ENCODE results near the gene ZFYVE9. TPM values are rescaled to one million over a fixed set of nuclear protein-coding genes. Genes with fewer than 3 reads are reported as not detected.
A peak's percentile ranks its signal among the peaks of the same experiment; 100 is the strongest.

The ZFYVE9 gene
- total and polyA plus RNA-seq, 2 of the 13 experiments (the other 11 are each of a cell fraction or from before 2014, with no cell fraction given), result 9.2 to 19.8 TPM

DNA sequence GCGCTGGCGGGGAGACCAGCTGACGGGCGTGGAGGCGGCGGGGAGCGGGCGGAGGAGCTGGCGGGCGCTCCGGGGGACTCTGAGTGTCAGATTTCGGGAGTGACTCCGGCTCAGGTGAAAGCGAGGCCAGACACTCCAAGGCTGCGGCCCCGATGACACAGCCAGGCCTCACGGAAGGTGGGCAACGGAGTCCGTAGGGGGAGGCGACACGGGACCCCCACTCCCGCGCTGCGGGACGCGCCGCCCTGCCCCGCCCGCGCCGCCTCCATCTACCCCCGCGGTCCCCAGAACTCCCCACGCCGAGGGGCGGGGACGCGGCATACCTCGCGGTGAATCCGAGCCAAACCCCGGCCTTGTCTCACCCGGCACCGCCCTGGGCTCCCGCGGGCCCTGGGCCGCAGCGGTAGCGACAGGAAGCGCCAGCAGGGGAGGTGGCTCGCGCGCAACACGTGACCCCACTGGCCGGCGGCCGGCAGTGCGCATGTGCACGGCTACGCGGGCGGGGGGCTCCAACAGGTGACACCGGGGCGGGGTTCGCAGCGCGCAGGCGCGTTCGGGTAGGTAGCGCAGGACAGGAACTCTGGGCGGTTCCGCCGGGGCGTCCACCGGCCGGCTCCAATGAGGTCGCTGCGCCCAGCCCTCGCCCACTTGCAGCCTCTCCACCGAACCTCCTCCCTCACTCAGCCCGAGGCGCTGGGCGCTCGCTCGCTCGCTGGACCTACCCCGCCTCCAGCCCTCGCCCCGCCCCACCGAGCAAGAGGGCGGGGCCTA lies 224.0 kb downstream of the ZFYVE9 start, which contains the start of gene CC2D1B (continued):
- TF ChIP-seq, protein P1, sequence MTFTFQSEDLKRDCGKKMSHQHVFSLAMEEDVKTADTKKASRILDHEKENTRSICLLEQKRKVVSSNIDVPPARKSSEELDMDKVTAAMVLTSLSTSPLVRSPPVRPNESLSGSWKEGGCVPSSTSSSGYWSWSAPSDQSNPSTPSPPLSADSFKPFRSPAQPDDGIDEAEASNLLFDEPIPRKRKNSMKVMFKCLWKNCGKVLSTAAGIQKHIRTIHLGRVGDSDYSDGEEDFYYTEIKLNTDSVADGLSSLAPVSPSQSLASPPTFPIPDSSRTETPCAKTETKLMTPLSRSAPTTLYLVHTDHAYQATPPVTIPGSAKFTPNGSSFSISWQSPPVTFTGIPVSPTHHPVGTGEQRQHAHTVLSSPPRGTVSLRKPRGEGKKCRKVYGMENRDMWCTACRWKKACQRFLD (CRISPR knock-in tag; IDR thresholded peaks at IDR 0.05; ENCODE audit: borderline replicate concordance), result peak; percentile 79; the same call in 1 of the 2 replicates
- TF ChIP-seq, protein P2, sequence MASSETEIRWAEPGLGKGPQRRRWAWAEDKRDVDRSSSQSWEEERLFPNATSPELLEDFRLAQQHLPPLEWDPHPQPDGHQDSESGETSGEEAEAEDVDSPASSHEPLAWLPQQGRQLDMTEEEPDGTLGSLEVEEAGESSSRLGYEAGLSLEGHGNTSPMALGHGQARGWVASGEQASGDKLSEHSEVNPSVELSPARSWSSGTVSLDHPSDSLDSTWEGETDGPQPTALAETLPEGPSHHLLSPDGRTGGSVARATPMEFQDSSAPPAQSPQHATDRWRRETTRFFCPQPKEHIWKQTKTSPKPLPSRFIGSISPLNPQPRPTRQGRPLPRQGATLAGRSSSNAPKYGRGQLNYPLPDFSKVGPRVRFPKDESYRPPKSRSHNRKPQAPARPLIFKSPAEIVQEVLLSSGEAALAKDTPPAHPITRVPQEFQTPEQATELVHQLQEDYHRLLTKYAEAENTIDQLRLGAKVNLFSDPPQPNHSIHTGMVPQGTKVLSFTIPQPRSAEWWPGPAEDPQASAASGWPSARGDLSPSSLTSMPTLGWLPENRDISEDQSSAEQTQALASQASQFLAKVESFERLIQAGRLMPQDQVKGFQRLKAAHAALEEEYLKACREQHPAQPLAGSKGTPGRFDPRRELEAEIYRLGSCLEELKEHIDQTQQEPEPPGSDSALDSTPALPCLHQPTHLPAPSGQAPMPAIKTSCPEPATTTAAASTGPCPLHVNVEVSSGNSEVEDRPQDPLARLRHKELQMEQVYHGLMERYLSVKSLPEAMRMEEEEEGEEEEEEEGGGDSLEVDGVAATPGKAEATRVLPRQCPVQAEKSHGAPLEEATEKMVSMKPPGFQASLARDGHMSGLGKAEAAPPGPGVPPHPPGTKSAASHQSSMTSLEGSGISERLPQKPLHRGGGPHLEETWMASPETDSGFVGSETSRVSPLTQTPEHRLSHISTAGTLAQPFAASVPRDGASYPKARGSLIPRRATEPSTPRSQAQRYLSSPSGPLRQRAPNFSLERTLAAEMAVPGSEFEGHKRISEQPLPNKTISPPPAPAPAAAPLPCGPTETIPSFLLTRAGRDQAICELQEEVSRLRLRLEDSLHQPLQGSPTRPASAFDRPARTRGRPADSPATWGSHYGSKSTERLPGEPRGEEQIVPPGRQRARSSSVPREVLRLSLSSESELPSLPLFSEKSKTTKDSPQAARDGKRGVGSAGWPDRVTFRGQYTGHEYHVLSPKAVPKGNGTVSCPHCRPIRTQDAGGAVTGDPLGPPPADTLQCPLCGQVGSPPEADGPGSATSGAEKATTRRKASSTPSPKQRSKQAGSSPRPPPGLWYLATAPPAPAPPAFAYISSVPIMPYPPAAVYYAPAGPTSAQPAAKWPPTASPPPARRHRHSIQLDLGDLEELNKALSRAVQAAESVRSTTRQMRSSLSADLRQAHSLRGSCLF (CRISPR knock-in tag; IDR thresholded peaks at IDR 0.05; ENCODE audit: borderline replicate concordance), result 0 out of 2 replicates have a peak, but pooled peaks have one; percentile 54
- TF ChIP-seq SAP130 (CRISPR knock-in tag; IDR thresholded peaks at IDR 0.05; ENCODE audit: low read depth), result peak; percentile 92
- no peak for TF ChIP-seq RORA (CRISPR knock-in tag; IDR thresholded peaks at IDR 0.05)
- TF ChIP-seq, protein P3, sequence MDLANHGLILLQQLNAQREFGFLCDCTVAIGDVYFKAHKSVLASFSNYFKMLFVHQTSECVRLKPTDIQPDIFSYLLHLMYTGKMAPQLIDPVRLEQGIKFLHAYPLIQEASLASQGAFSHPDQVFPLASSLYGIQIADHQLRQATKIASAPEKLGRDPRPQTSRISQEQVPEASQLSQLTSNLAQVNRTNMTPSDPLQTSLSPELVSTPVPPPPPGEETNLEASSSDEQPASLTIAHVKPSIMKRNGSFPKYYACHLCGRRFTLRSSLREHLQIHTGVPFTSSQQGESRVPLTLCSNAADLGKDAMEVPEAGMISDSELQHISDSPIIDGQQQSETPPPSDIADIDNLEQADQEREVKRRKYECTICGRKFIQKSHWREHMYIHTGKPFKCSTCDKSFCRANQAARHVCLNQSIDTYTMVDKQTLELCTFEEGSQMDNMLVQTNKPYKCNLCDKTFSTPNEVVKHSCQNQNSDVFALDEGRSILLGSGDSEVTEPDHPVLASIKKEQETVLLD (CRISPR knock-in tag; IDR thresholded peaks at IDR 0.05; ENCODE audit: low read depth), result no peak
- TF ChIP-seq, protein P4, sequence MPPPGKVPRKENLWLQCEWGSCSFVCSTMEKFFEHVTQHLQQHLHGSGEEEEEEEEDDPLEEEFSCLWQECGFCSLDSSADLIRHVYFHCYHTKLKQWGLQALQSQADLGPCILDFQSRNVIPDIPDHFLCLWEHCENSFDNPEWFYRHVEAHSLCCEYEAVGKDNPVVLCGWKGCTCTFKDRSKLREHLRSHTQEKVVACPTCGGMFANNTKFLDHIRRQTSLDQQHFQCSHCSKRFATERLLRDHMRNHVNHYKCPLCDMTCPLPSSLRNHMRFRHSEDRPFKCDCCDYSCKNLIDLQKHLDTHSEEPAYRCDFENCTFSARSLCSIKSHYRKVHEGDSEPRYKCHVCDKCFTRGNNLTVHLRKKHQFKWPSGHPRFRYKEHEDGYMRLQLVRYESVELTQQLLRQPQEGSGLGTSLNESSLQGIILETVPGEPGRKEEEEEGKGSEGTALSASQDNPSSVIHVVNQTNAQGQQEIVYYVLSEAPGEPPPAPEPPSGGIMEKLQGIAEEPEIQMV (CRISPR knock-in tag; IDR thresholded peaks at IDR 0.05; ENCODE audit: low read depth), result no peak
- TF ChIP-seq JUNB (CRISPR knock-in tag; IDR thresholded peaks at IDR 0.05; ENCODE audit: borderline replicate concordance), result no peak
- TF ChIP-seq MYC (CRISPR knock-in tag; IDR thresholded peaks at IDR 0.05; ENCODE audit: borderline replicate concordance), result peak; percentile 86
- TF ChIP-seq, protein P5, sequence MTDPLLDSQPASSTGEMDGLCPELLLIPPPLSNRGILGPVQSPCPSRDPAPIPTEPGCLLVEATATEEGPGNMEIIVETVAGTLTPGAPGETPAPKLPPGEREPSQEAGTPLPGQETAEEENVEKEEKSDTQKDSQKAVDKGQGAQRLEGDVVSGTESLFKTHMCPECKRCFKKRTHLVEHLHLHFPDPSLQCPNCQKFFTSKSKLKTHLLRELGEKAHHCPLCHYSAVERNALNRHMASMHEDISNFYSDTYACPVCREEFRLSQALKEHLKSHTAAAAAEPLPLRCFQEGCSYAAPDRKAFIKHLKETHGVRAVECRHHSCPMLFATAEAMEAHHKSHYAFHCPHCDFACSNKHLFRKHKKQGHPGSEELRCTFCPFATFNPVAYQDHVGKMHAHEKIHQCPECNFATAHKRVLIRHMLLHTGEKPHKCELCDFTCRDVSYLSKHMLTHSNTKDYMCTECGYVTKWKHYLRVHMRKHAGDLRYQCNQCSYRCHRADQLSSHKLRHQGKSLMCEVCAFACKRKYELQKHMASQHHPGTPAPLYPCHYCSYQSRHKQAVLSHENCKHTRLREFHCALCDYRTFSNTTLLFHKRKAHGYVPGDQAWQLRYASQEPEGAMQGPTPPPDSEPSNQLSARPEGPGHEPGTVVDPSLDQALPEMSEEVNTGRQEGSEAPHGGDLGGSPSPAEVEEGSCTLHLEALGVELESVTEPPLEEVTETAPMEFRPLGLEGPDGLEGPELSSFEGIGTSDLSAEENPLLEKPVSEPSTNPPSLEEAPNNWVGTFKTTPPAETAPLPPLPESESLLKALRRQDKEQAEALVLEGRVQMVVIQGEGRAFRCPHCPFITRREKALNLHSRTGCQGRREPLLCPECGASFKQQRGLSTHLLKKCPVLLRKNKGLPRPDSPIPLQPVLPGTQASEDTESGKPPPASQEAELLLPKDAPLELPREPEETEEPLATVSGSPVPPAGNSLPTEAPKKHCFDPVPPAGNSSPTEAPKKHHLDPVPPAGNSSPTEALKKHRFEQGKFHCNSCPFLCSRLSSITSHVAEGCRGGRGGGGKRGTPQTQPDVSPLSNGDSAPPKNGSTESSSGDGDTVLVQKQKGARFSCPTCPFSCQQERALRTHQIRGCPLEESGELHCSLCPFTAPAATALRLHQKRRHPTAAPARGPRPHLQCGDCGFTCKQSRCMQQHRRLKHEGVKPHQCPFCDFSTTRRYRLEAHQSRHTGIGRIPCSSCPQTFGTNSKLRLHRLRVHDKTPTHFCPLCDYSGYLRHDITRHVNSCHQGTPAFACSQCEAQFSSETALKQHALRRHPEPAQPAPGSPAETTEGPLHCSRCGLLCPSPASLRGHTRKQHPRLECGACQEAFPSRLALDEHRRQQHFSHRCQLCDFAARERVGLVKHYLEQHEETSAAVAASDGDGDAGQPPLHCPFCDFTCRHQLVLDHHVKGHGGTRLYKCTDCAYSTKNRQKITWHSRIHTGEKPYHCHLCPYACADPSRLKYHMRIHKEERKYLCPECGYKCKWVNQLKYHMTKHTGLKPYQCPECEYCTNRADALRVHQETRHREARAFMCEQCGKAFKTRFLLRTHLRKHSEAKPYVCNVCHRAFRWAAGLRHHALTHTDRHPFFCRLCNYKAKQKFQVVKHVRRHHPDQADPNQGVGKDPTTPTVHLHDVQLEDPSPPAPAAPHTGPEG (CRISPR knock-in tag; IDR thresholded peaks at IDR 0.05), result peak; percentile 82; the same call in 1 of the 2 replicates

Measured in HepG2 (cell line).